ENCODE results near the gene RNF144A.

RNF144A gene

DNA sequence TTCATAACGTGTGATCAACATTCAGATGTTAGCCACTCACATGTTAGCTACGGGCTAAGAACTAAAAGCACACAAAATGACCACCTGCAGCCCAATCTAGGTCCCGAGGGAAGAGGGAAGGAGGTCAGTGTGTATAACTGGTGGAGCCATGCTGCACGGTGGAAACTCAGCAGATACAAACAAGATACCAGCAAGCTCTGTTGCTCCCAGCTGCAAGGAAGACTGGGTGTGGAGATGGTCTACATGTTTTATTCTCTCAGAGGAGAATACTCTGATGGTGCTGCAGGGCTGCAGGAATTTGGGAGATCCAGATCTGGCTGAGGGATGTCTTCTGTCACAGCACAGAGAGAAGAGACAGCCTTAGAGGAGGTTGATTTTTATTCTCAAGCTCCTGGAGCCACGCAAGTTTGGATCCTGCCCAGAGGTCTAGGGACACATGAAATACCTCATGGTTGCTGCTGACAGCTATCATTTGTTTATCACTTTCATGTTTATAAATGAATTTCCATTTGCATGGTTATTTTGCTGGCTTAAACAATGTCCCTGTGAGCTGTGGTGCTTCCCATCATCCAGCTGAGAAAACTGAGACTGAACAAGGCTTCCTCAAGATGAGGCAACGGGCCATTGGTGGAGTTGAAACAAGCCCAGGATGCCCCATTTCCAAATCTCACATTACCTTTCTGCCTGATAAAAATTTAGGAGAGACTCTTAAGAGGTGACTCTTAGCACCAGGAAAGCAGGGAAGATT is 30.9 kb downstream of the RNF144A start:
- DNase-seq (ENCODE audit: low read depth), result no peak

DNA sequence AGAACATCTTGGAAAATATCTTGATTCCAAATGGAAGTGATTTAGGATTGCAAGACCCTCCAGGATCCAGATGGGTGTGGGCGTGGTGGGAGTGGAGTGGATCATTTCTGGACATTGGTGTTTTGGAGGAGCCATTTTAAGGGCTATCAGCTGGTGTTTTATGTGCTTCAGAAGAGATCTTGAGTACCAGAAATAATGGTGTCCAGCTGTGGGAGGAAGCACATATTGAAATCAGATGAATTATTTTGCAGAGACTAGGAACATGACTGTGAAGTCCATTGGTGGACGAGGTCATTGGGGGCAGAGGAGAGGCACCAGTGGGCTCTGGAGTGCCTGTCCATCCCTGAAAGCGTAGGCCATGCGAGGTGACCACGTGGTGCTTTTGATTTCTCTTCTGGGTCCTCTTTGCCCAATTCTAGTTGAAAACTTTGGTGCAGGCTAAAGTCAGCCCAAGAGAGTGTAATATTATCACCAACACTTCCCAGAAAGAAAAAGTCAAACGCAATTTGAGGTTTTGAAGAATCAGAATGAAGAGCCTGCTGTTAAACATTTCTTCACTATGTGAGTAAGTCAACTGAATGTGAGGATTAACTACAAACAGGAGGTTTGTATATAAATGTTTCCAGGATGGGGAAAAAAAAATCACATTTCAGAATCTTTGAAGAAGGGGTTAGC is 31.6 kb downstream of the RNF144A start:
- DNase-seq (ENCODE audit: low read depth), result peak; percentile 46

DNA sequence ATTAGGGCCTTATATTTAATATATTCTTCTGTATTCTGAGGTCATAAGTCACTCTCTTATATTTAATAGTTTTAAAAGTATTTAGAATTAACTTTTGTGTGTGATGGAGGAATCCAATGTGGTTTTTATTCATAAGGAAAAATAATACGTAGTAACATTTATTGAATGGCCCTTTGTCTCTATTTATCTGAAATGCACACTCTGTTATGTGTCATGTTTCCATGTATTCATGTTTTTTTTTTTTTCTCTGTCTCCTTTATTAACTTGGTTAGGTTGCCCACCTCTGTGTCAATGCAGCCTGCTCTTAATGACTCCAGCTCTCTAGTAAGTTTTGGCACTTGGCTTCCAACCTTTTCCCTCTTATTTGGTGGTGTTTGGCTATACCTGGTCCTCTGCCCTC is 33.8 kb downstream of the RNF144A start:
- no peak for DNase-seq (ENCODE audit: low read depth)

DNA sequence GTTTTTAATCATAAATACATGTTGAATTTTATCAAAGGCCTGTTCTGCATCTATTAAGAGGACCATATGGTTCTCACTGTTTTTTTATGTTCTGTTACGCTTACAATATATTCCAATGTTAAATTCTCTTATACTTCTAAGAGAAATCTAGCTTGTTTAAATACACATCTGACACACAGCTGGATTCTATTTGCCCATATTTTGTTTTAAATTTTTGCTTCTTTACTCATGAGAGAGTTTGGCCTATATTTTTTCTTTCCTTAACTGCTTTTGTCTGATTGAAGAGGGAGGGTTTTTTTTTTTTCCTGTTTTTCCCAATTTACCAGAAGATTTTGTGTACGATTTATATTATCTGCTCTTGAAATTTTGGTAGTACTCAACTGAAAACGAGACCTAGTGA is 34.9 kb downstream of the RNF144A start:
- DNase-seq (ENCODE audit: low read depth), result peak; percentile 36

DNA sequence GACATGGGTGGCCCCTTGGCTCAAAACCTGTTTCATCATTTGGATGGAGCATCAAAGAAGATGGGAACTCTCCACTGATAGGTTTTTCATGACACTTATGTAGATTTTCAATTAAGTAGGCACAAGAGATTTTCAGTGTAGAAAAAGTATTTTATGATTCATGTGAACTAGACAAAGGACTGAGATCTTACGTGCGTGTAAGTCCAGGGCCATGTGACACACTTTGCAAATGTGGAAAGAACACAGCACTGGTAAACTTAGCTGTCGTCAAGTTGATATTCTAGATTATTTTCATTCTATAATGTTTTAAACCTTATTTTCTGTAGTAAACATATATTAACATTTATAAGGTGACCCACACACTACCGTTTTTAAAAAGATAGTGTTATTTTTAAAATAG is 37.4 kb downstream of the RNF144A start:
- no peak for DNase-seq (ENCODE audit: low read depth)

DNA sequence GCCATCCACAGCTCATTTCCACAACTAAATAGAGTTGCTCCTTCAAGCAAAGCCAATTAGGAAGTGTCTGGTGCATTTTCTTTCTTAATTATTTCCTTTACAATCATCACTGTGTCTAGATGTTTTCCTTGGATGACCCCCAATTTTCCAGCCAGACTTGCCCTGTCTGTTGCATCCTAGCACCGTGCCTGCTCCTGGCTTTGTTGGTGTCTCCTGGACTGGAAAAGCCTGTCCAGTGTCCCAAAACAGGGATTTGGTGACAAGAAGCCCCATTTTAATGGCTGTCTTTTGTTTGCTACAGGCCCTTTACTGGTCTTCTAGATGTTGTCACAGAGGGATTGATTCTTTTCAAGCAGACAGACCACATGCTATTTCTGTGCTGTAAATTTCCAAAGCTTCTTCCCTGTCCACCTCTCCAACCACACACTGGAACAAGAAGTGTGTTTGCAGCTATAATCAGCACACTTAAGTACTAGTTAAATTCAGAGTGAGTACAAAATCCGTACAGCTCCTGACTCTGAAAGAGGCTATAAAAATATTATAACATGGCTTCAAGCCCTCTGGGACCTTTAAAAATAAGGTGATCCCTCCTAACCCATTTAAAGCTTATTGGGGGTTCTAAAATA is 38.4 kb downstream of the RNF144A start:
- no peak for DNase-seq (ENCODE audit: low read depth)

DNA sequence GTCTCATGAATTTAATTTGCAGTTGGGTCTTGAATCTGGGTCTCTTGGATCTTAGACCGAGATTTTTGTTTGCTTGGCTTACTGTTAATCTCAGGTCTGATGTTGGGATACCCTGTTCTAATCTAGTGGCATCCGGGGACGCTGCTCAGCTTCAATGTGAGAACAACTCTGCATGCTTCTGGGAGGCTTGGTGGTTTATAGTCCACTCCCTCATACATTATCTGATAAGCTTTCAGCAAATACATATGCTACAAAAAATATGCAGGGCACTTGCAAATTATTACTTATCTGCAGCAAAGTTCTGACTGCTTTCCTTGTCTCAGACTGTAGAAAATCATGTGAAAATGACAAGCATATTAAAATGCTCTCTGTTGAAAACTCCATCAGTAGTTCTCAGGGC is 39.4 kb downstream of the RNF144A start:
- no peak for DNase-seq (ENCODE audit: low read depth)

DNA sequence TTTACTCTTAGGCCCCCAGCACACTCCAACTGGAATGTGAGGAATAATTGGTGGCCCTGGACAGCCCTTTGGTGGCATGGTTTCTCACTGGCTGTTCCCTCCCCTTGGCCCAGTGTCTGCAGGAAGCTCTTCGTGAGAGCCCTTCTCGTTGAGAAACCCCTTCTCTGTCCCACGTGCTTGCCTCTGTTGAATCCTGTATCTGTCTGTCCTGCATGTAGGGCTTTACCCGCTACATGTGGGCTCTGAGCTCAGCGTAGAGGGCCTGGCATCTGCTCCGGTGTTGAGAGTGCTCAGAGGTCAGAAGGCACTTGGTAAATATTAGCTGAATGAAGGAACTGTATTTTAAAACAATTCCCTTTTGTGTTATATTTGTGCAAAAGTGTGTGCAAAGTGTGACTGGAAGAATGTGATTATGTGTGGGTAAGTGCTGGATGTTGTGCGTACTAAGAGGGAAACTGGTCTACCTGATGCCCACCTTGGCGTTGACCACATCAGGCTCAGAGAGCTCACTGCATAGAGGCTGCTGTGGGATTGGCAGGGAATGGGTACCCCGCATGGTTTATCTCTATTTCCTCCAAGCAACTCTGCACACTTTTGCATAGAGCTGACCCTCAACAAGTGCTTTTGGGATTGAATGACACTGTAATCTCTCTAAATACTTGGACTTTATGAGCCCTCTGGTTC is 40.0 kb downstream of the RNF144A start:
- DNase-seq (ENCODE audit: low read depth), result no peak

DNA sequence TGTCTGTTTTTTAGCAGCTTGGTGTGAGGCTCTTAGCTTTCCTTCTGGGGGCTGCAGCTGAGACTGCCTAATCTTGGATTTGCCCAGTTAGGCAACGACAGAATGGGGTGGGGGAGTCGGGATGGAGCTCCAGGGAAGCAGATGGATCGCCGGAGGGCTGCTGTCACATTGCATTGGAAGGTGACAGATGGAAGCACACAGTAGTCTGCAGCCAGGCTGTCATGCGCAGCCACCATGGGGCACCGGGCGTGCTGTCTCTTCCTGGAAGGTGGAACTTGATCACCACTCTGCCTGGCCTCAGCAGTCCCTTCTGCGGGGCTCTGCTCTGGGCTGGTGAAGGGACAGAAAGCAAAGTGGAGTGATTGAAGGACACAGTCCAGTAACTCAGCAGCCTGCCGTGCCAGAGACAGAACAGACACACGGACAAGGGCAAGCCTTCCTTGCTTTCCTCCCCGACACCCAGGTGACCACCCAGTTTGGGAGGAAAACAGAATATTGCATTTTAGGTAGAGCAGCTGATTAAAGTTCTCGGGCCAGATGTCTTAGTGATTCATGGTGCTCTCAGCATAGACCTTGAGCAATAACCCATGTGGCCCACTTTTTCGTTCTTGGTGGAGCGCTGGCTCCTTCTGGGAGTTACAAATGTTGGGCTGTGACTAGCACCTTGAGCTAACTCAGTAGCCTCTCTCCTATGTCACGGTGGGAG is 40.9 kb downstream of the RNF144A start:
- no peak for DNase-seq (ENCODE audit: low read depth)

DNA sequence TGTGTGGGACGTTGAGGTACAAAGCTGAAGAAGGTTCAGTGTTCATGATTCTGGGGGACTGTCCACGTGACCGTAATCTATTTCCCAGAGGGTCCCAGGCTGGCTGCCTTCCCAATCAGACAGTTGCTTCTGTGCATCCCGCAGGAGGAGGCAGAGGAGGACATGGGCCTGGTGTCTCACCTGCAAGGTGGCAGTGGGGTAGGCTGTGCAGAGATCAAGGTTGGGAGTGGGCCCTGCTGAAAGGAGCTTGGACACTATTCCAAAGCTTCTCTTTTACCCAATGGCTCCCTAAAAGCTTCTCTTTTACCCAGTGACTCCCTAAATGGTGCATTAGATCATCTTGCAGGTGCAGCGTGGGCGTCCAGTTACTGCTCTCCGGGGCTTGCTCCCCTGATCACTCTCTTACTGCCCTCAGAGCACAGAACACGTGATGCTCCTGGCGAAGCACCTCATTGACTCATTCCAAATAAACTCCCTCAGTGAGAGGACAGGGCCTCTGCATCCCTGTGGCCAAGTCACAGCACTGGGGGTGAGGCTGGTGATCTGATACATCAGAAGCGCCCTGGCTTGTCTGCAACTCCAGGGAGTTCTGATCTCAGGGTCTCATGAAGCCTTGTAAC is 41.5 kb downstream of the RNF144A start:
- no peak for DNase-seq (ENCODE audit: low read depth)

DNA sequence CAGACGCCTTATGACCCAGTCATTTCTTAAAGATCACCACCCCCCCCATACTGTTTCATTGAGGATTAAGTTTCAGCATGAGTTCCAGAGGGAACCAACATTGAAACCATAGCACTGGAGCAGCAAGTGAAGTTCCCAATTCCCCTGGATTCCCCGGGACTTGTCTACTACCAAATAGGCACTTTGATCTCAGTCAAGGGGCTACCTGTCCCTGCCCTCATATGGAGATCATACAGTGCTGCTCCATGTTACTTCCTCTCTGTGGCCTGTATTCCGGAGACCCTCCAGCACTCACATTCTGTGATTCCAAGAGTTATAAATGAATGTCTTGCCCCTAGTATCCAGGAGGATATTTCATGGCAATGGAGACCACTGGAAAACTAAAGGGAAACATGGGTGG is 42.5 kb downstream of the RNF144A start:
- DNase-seq (ENCODE audit: low read depth), result no peak

DNA sequence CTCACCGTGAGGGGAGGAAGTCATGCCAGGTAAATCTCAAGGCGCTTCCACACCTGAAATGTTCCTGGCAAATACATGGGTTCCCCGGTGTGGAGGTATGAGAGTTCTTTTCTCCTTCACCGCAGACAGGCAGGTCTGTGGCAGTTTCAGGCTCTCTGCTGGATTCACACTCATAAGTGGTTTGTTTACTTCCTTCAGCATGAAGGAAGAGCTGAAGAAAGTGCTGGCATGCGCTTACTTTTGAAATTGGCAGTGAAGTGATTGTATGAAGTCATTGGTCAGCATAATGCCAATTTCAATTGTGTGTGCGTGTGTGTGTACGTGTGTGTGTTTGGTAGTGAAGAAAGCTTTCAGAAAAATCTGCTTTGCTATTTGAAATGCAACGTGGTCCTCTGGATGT is 43.4 kb downstream of the RNF144A start:
- peak; percentile 91 for DNase-seq (ENCODE audit: low read depth)

DNA sequence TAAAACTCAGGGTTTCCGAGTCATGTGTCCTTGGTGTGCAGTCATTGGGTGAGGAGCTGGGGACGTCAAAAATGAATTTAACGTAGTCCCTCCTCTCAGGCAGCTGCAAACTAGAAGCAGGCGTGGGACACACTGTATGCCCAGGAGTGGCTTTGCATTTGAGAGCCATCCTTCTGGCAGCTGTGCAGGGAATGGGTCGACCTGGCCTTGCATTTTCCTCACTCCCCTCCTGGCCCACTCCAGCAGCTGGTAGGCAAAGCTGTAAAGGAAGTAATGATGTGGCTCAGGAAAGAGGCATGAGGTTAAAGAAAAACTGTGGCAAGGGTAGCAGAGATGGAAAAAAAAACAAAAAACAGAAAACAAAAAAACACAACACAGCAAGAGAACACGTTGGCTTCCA is 46.5 kb downstream of the RNF144A start:
- DNase-seq (ENCODE audit: low read depth), result no peak

DNA sequence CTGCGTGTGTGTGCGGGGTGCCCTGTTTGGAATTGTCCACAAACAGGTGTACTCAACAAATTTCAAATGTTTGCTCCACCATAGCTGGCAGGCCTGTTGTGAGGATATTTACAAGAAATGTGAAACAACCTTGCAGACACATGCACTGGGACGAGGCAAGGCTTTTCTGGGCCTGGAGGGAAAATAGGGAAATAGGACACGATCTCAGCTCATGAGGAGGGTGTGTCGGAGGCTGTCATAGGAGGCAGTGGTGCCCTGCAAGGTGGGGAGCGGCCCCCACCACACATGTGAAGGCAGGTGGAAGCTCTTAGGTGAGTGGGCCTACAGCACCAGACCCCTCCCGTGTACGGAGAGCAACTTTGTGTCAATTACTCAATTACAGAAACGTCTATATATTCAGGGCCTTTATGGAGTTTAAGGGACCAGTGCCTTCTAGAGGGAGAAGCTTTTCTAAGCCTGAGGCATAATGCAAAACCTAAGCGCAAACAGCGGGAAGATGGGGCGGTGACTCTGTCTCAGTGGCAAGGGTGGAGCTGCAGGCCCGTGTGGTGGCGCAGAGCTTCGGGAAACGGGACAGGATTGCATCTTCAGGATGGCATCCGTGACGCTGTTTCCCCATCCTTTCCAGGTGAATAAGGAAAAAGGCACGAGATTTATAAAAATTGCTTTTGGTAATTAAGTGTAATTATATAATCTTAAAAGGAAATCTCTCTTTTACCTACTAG is 48.0 kb downstream of the RNF144A start:
- no peak for DNase-seq (ENCODE audit: low read depth)

DNA sequence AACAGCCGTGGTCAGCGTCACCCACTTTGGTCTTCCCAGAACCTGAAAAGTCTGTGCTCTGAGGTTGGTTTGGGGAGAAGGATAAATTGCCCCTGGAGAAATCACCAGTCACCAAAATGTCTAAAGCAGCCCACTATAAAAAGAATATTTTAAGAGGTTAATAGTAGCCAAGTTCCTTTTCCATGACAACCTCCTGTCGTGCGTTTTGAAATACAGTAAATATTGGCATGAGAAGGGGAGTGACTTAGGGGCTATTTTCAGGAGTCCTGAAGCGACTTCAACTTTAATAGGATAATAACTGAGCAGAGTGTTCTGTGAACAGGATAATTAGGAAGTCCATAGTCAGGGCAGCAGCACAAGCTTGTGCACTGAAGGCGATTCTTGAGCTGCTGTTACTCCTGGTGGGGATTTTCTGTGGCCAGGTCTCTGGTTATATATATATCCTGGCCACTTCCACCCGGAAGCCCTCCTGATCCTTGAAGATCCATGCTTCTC is 49.3 kb downstream of the RNF144A start:
- no peak for DNase-seq (ENCODE audit: low read depth)

DNA sequence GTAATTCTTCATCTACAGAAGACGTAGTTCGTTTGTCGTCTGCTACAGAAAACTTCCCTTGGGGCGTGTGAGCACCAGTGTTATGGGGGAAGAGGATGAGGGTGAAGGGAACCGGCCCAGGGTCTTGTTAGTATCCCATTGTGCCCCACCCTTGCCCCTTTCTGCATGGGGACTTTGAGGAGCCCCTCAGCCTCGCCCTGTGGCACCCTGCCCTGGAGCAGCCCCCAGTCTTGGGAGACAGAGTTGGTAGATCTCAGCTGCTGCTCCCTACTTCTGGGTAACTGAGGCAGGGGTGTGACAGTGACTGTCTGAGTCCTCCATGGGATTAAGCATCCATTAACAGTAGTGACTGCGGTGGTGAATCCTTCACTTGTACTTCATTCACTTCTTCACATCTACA is 50.1 kb downstream of the RNF144A start:
- DNase-seq (ENCODE audit: low read depth), result no peak

DNA sequence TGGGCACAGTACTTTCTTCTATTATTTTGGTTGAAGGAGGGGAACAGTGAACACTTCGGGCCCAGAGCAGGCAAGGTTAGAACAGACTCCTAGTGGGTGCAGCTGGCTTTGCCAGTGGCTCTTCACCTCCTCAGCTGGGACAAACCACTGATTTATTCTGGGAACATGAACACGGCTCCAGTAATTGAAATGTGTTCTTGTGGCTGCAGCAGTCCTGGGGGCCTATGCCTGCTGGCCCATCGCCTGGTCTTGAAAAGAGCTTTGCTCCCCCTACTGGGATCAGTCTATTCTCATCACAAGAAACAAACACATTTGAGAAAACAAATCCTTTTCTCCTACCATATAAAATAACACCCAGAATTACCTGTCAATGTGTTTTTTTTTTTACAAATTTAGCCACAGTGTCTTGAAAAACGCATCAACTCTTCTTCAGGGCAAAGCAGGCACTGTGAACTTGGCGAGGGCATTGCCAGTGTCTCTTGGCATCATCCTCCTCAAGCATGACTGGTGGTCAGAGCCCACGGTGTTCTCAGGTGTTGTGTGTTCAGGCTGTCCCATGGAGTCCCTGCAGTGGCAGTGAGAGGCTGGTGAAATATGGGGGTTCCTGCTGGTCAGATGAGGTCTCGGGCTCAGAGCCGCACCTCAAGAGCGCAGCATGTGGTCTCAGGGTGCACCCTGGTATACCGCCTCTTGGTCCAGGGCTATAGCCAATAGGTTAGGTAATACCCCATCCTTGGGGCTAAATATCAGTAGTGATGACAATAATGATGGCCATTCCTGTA is 51.3 kb downstream of the RNF144A start:
- peak; percentile 76 for DNase-seq (ENCODE audit: low read depth)

DNA sequence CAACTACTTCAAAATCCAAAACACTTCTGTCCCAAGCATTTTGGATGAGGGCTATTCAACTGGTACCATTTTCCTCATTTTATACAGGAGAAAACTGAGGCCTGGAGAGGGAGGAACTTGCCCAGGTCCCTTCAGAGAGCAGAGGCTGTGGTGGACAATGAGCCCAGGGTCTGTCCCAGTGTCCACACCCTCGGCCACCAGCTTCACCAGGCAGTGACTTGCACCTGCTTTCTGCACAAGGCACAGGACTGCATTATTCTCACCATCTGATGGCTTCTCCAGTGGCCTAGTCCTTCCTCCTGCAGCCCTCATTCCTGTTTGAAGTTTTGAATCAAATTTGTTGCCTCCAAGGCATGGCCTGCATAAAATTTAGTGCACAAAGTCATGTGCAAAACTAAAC is 53.3 kb downstream of the RNF144A start:
- no peak for DNase-seq (ENCODE audit: low read depth)

DNA sequence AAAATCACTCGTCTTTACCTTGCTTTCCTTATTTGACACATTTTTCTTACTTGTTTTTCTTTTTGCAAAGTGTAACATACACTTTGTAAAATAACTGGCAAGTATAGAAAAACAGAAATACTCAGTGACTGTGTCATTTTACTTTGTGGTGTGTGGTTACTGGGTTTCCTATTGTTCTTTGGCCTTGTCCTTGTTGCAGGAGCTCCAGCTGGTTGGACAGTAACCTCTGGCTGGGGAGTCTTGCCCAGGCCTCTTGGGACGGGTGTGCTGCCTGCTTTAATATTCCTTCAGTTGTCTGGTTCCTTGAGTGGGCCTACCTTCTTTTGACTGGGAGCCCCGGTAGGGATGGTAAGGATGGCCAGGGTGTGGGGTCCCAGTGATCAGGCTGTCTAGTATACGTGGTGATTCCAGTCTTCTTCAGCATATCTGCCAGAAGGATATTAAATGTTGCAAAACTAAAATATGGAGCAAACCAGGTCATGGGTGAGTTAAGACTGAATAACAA is 53.8 kb downstream of the RNF144A start:
- no peak for DNase-seq (ENCODE audit: low read depth)

DNA sequence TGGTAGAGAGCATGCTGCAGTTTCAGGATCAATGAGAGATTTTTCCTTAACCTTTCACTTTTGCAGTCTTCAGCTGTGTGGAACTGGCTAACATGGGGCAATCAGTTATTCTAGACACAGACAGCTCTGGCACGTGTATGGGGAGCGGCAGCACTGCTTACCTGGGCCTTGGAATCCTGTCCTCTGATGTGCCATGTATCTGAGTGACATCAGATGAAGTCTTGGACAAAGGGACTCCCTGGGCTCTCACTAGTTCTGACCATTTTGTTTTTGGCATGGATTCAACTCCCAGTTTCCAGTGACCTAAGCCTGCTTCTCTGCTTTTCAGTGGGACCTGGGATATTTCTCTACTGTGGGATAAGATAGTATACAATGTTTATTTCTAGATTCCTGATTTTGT is 54.3 kb downstream of the RNF144A start:
- DNase-seq (ENCODE audit: low read depth), result no peak
